Measurements from ENCODE around the gene STK33.

STK33 gene

DNA sequence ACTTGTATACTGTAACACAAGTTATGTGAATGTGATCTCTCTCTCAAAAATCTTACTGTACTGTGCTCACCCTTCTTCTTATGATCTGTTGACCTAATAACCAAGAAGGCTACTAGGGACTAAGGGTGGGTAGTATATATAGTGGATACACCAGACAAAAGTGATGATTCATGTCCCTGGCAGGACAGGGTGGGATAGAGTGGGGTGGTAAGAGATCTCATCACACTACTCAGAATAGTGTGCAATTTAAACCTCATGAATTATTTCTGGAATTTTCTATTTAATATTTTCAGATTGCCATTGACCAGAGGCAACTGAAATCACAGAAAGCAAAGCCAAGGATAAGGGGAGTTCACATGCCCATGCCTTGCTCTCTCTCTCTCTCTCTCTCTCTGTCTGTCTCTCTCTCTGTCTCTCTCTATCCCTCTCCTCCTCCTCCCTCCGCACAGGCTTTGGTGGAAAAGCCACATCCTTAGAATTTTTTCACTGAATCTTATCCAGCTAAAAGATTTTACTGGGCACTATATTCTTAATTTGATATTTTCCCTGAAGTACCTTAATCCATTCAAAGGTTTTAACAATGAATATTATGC is 12.0 kb upstream of the STK33 start:
- no peak overlapping the region for H3K4me3 ChIP-seq (ENCODE audit: control insufficient read depth, low read depth, low read length)
- TF ChIP-seq, protein P1, sequence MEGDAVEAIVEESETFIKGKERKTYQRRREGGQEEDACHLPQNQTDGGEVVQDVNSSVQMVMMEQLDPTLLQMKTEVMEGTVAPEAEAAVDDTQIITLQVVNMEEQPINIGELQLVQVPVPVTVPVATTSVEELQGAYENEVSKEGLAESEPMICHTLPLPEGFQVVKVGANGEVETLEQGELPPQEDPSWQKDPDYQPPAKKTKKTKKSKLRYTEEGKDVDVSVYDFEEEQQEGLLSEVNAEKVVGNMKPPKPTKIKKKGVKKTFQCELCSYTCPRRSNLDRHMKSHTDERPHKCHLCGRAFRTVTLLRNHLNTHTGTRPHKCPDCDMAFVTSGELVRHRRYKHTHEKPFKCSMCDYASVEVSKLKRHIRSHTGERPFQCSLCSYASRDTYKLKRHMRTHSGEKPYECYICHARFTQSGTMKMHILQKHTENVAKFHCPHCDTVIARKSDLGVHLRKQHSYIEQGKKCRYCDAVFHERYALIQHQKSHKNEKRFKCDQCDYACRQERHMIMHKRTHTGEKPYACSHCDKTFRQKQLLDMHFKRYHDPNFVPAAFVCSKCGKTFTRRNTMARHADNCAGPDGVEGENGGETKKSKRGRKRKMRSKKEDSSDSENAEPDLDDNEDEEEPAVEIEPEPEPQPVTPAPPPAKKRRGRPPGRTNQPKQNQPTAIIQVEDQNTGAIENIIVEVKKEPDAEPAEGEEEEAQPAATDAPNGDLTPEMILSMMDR (conservative IDR thresholded peaks at IDR 0.05; ENCODE audit: control insufficient read depth, insufficient read depth, low read depth, low read length), result no peak
- DNase-seq (ENCODE audit: low read depth), result peak; percentile 39

DNA sequence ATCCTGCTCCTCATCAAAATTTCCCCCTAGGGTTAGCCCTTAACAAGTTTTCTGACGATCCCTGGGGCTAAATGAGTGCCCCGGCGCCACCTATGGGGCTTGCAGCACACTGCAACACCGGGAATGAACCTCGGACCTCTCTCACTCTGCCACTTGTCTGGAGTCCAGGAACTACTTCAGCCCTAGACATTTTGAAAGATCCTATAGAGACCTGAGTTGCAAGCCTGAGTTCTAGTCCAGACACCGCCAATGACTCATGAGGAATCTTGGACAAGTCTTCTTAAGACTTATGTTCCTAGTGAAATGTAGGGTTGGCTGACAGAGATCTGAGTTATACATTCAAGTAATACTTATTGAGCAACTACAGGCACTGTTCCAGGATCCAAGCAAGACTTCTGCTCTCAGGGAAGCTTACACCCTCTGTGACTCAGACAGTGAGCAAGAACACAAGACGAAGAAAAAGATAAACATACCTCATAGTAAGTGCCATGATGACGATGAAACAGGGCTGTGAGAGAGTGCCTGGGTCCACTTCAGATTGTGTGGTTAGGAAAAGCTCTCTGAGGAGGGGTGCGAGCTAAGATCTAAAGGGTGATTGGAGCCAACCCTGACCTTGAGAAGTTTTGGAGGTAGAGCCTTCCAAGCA is 10.2 kb upstream of the STK33 start:
- no peak overlapping the region for H3K4me3 ChIP-seq (ENCODE audit: control insufficient read depth, low read depth, low read length)
- DNase-seq (ENCODE audit: low read depth), result peak; percentile 100
- TF ChIP-seq, protein P1 (conservative IDR thresholded peaks at IDR 0.05; ENCODE audit: control insufficient read depth, insufficient read depth, low read depth, low read length), result peak; percentile 92

DNA sequence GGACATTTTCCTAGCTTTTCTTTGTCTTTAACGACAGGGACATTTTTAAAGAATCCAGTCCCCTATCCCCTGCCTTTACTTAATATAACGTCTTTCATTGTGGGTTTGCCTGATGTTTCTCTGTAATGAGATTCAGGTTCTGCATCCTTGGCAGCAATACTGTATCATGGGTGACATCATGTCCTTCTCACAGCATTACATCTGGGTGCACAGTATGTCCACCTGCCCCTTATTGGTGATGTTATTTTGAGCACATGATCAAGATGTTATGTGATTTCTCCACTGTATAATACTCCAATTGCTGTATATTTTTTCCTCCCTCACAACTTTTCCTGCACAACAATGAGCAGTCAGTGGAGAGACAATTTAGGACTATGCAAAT is 9.7 kb upstream of the STK33 start:
- TF ChIP-seq, protein P1 (conservative IDR thresholded peaks at IDR 0.05; ENCODE audit: control insufficient read depth, insufficient read depth, low read depth, low read length), result no peak
- DNase-seq (ENCODE audit: low read depth), result peak; percentile 56
- no peak overlapping the region for H3K4me3 ChIP-seq (ENCODE audit: control insufficient read depth, low read depth, low read length)

DNA sequence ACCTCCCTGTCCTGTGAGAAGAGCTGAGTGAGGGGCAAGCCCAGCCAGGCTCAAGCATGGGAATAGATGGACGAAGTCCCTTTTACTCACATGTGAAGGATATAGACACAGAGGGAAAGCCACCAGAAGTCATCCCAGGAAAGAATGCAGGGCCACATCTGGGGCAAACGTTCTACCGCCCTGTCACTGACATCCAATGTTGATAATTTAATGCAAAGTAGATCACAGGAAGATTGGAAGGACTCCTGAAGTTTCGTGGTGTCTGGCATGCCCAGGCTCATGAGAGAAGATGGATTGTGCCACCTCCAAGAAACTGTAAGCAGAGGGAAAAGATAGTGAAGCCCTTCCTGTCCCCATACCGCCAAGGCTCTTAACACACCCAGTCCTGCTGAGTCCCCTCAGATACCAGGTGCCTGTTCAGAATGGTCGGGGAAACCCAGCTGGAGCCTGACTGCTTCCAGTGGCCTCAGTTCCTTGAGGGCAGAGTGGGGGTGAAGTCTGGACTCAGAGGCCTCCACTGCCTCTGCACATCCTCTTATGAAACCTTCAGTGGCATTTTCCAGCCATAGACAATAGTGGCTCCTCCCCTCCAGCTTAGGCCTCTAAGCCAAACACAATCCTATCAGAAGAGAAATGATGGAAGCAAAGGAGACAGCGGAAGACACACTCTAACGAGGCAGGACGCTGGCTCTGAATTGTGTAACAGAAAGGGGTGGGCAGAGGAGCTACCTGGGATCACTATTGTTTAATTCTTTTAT is 7.5 kb upstream of the STK33 start:
- DNase-seq (ENCODE audit: low read depth), result no peak
- H3K4me3 ChIP-seq (ENCODE audit: control insufficient read depth, low read depth, low read length), result no peak overlapping the region
- TF ChIP-seq, protein P1 (conservative IDR thresholded peaks at IDR 0.05; ENCODE audit: control insufficient read depth, insufficient read depth, low read depth, low read length), result no peak

DNA sequence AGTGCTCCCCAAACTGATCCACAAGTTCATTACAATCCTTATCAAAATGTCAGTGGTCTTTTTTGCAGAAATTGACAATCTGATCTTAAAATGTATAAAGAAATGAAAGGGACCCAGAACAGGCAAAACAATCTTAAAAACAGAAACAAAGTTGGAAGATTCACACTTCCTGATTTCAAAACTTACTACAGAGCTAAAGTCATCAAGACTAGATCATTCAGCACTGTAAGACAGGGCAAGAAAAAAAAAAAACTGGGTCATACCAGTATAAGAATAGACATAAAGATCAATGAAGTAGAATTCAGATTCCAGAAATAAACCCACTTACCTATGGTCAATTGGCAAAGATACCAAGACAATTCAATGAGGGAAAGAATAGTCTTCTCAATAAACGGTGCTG is 4.5 kb upstream of the STK33 start:
- H3K4me3 ChIP-seq (ENCODE audit: control insufficient read depth, low read depth, low read length), result no peak overlapping the region
- TF ChIP-seq, protein P1 (conservative IDR thresholded peaks at IDR 0.05; ENCODE audit: control insufficient read depth, insufficient read depth, low read depth, low read length), result no peak
- no peak for DNase-seq (ENCODE audit: low read depth)

DNA sequence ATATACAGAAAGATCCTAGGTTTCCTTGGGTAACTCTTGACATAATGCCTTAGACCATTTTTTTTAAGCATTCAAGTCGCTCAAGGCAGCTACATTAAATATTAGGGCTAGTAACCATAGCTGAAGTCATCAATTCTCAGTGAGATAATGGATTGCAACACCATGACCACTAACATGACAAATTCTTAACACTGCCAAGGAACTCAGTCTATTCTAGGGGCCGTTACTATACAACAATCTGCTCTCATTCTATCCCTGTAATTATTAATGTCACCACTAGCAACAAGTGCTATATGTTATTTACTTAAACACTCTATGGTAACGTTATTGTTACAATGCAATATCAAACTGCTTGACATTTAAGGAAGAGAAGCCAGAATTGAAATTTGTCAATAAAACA is 3.2 kb upstream of the STK33 start:
- DNase-seq (ENCODE audit: low read depth), result peak; percentile 91
- TF ChIP-seq, protein P1 (conservative IDR thresholded peaks at IDR 0.05; ENCODE audit: control insufficient read depth, insufficient read depth, low read depth, low read length), result no peak
- H3K4me3 ChIP-seq (ENCODE audit: control insufficient read depth, low read depth, low read length), result no peak overlapping the region
